ENCODE measurements around the gene UBR3.

DNA sequence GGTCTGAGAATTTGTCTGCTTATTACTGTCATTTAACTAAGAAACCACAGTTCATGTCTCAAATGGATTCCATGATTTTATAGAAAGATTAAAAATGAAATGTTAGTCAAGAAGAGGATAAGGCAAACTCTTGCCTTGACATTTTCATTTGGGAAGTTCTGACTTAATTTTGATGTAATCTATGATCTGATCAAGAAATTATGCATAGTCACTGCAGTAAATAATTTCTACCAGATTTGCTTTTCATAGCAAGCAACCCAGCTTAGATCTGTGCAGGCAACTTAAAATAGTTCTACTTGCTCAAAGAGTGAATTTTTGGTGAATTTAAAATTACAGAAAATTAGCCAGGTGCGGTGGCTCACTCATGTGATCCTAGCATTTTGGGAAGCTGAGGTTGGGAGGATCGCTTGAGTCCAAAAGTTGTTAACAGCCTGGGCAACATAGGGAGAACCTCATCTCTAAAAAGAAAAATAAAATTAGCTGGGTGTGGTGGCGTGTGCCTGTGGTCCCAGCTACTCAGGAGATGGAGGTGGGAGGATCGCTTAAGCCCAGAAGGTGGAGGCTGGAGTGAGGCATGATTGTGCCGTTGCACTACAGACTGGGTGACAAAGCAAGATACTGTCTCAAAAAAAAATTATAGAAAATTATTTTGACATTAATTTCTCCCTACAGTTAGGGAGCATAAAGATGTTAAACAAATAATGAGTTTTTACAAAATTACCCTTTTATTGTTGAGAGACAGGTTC is 192.0 kb downstream of the UBR3 start:
- TF ChIP-seq CTCF (IDR thresholded peaks at IDR 0.05) (no peak), EP300 (IDR thresholded peaks at IDR 0.05) (no peak), POLR2A (IDR thresholded peaks at IDR 0.05) (no peak)
